ENCODE data around the gene APIP.

- TF ChIP-seq EZH2 (IDR thresholded peaks at IDR 0.05; ENCODE audit: insufficient read depth, poor library complexity, severe bottlenecking) (no peak), EZH2phosphoT487 (IDR thresholded peaks at IDR 0.05; ENCODE audit: insufficient read depth, low read depth) (no peak)
These were observed 5.0 kb upstream of the APIP start for GRCh38 chr11:34921156-34921555.

All from GM23248 (cell line).